SK-N-SH treated with all-trans-retinoic acid at 6 μM for 48 hours (cell line): Measurements from ENCODE around the gene OXCT1.
A peak's percentile ranks its signal among the peaks of the same experiment; 100 is the strongest.

Experiments used
- ATAC-seq: fragments of 200-7000 bp; cut with Tn5 transposase; 3 replicates; pipeline ENCODE4 v1.9.1; 2020; ENCODE audit warnings: mild to moderate bottlenecking, moderate library complexity
- ARNTL ChIP-seq: fragments of 450-650 bp; formaldehyde crosslinking; IDR thresholded peaks from 2 replicates; pipeline ENCODE4 v1.5.0; 2020; ENCODE audit warnings: low read depth, mild to moderate bottlenecking, moderate library complexity, borderline replicate concordance
- BACH2 ChIP-seq: fragments of 250-450 bp; sonication (Bioruptor Pico); IDR thresholded peaks from 2 replicates; pipeline ENCODE4 v1.9.0; 2021; ENCODE audit warnings: mild to moderate bottlenecking, borderline replicate concordance
- CSDC2 ChIP-seq: fragments of 250-450 bp; sonication (Bioruptor Pico); IDR thresholded peaks from 2 replicates; pipeline ENCODE4 v1.5.0; 2020; ENCODE audit warnings: mild to moderate bottlenecking, moderate library complexity
- CSRNP3 ChIP-seq: fragments of 250-450 bp; sonication (Bioruptor Pico); IDR thresholded peaks from 2 replicates; pipeline ENCODE4 v1.5.1; 2021; ENCODE audit warnings: mild to moderate bottlenecking, moderate library complexity
- ESRRG ChIP-seq: fragments of 250-450 bp; sonication (Bioruptor Pico); IDR thresholded peaks from 2 replicates; pipeline ENCODE4 v1.6.1; 2021; ENCODE audit warnings: mild to moderate bottlenecking
- GLIS3 ChIP-seq: fragments of 250-450 bp; sonication (Bioruptor Pico); IDR thresholded peaks from 2 replicates; pipeline ENCODE4 v1.5.0; 2020; ENCODE audit warnings: mild to moderate bottlenecking, moderate library complexity
- ISL1 ChIP-seq: fragments of 250-450 bp; sonication (Bioruptor Pico); IDR thresholded peaks from 2 replicates; pipeline ENCODE4 v2.1.2; 2022; ENCODE audit warnings: mild to moderate bottlenecking, moderate library complexity
- OSR1 ChIP-seq: fragments of 250-450 bp; sonication (Bioruptor Pico); IDR thresholded peaks from 2 replicates; pipeline ENCODE4 v1.8.0; 2022; ENCODE audit warnings: moderate library complexity, mild to moderate bottlenecking, inconsistent platforms
- PATZ1 ChIP-seq: fragments of 250-450 bp; sonication (Bioruptor Pico); IDR thresholded peaks from 2 replicates; pipeline ENCODE4 v1.8.0; 2020; ENCODE audit warnings: mild to moderate bottlenecking, moderate library complexity, borderline replicate concordance
- PPARA ChIP-seq: fragments of 250-450 bp; sonication (Bioruptor Pico); IDR thresholded peaks from 2 replicates; pipeline ENCODE4 v1.5.0; 2020; ENCODE audit warnings: mild to moderate bottlenecking, borderline replicate concordance
- RARB ChIP-seq: fragments of 250-450 bp; sonication (Bioruptor Pico); IDR thresholded peaks from 2 replicates; pipeline ENCODE4 v1.8.0; 2021; ENCODE audit warnings: mild to moderate bottlenecking, moderate library complexity
- SNAI2 ChIP-seq: fragments of 250-450 bp; sonication (Bioruptor Pico); IDR thresholded peaks from 2 replicates; pipeline ENCODE4 v1.5.0; 2020; ENCODE audit warnings: mild to moderate bottlenecking, moderate library complexity
- TCF4 ChIP-seq: fragments of 250-450 bp; sonication (Bioruptor Pico); IDR thresholded peaks from 2 replicates; pipeline ENCODE4 v1.8.0; 2021; ENCODE audit warnings: mild to moderate bottlenecking, moderate library complexity, borderline replicate concordance
- TOX ChIP-seq: fragments of 250-450 bp; sonication (Bioruptor Pico); IDR thresholded peaks from 2 replicates; pipeline ENCODE4 v1.8.0; 2021; ENCODE audit warnings: mild to moderate bottlenecking, moderate library complexity, borderline replicate concordance
- TSHZ2 ChIP-seq: fragments of 250-450 bp; sonication (Bioruptor Pico); IDR thresholded peaks from 2 replicates; pipeline ENCODE4 v1.5.0; 2020; ENCODE audit warnings: mild to moderate bottlenecking, moderate library complexity
- ZC3H10 ChIP-seq: fragments of 250-450 bp; sonication (Bioruptor Pico); IDR thresholded peaks from 2 replicates; pipeline ENCODE4 v1.5.1; 2021; ENCODE audit warnings: mild to moderate bottlenecking, moderate library complexity
- ZFP3 ChIP-seq: fragments of 250-450 bp; sonication (Bioruptor Pico); IDR thresholded peaks from 2 replicates; pipeline ENCODE4 v1.5.0; 2020; ENCODE audit warnings: mild to moderate bottlenecking, moderate library complexity
- ZFP30 ChIP-seq: fragments of 450-650 bp; formaldehyde crosslinking; IDR thresholded peaks from 2 replicates; pipeline ENCODE4 v1.5.0; 2022; ENCODE audit warnings: mild to moderate bottlenecking, moderate library complexity
- ZNF565 ChIP-seq: fragments of 450-650 bp; formaldehyde crosslinking; conservative IDR thresholded peaks from 2 replicates; pipeline ENCODE4 v1.5.0; 2020; ENCODE audit warnings: low read depth, mild to moderate bottlenecking, moderate library complexity
- ZNF70 ChIP-seq: fragments of 450-650 bp; formaldehyde crosslinking; IDR thresholded peaks from 2 replicates; pipeline ENCODE4 v1.5.0; 2020; ENCODE audit warnings: mild to moderate bottlenecking, moderate library complexity
- ZNF8 ChIP-seq: fragments of 450-650 bp; formaldehyde crosslinking; IDR thresholded peaks from 2 replicates; pipeline ENCODE4 v1.5.0; 2020; ENCODE audit warnings: mild to moderate bottlenecking, moderate library complexity
- TF ChIP-seq, protein P1 (sequence below): fragments of 250-450 bp; sonication (Bioruptor Pico); IDR thresholded peaks from 2 replicates; pipeline ENCODE4 v1.8.0; 2021; ENCODE audit warnings: low read depth, mild to moderate bottlenecking, moderate library complexity, borderline replicate concordance
- TF ChIP-seq, protein P2 (sequence below): fragments of 250-450 bp; sonication (Bioruptor Pico); IDR thresholded peaks from 2 replicates; pipeline ENCODE4 v1.5.1; 2020; ENCODE audit warnings: low read depth, mild to moderate bottlenecking, moderate library complexity

The OXCT1 gene

DNA sequence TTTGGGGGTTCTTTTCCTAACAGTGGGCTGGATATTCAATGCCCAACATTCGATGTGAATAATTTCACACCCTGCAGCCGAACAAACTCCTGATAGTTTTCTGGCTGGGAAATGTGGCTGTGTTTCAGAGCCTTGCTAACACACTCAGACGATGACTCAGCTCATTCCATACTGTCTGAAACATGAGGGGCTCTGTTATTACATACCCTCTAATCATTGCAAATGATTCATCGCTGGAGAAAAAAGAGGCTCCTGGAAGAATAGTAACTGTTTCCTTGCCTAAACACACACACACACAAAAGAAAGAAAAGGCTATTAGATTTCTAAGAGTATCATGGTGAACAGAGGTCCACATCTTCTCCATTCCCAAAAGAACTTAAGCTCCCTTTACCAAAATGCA is 75.8 kb downstream of the OXCT1 start:
- 0 out of 2 replicates have a peak, but pooled peaks have one; percentile 43 for TF ChIP-seq PATZ1 (CRISPR knock-in tag)
- no peak for TF ChIP-seq TSHZ2 (CRISPR knock-in tag)
- no peak for TF ChIP-seq GLIS3 (CRISPR knock-in tag)
- no peak; the same call in 1 of the 2 replicates for TF ChIP-seq BACH2
- TF ChIP-seq ISL1 (CRISPR knock-in tag) = peak; percentile 52
- no peak for TF ChIP-seq ARNTL (CRISPR knock-in tag)
- TF ChIP-seq TCF4 (CRISPR knock-in tag) = no peak
- no peak for TF ChIP-seq ZC3H10
- TF ChIP-seq, protein P1, sequence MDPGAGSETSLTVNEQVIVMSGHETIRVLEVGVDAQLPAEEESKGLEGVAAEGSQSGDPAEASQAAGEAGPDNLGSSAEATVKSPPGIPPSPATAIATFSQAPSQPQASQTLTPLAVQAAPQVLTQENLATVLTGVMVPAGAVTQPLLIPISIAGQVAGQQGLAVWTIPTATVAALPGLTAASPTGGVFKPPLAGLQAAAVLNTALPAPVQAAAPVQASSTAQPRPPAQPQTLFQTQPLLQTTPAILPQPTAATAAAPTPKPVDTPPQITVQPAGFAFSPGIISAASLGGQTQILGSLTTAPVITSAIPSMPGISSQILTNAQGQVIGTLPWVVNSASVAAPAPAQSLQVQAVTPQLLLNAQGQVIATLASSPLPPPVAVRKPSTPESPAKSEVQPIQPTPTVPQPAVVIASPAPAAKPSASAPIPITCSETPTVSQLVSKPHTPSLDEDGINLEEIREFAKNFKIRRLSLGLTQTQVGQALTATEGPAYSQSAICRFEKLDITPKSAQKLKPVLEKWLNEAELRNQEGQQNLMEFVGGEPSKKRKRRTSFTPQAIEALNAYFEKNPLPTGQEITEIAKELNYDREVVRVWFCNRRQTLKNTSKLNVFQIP (CRISPR knock-in tag) = no peak
- no peak for TF ChIP-seq SNAI2 (CRISPR knock-in tag)
- TF ChIP-seq RARB (CRISPR knock-in tag) = no peak
- TF ChIP-seq PPARA = no peak
- no peak for TF ChIP-seq ZNF70 (CRISPR knock-in tag)
- no peak for TF ChIP-seq TOX (CRISPR knock-in tag)
- TF ChIP-seq ESRRG (CRISPR knock-in tag) = no peak
- no peak for TF ChIP-seq CSRNP3 (CRISPR knock-in tag)
- TF ChIP-seq ZNF8 (CRISPR knock-in tag) = no peak
- no peak for TF ChIP-seq ZNF565 (CRISPR knock-in tag)
- TF ChIP-seq ZFP3 (CRISPR knock-in tag) = no peak
- TF ChIP-seq CSDC2 (CRISPR knock-in tag) = no peak
- no peak for TF ChIP-seq OSR1 (CRISPR knock-in tag)
- TF ChIP-seq, protein P2, sequence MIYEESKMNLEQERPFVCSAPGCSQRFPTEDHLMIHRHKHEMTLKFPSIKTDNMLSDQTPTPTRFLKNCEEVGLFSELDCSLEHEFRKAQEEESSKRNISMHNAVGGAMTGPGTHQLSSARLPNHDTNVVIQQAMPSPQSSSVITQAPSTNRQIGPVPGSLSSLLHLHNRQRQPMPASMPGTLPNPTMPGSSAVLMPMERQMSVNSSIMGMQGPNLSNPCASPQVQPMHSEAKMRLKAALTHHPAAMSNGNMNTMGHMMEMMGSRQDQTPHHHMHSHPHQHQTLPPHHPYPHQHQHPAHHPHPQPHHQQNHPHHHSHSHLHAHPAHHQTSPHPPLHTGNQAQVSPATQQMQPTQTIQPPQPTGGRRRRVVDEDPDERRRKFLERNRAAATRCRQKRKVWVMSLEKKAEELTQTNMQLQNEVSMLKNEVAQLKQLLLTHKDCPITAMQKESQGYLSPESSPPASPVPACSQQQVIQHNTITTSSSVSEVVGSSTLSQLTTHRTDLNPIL (CRISPR knock-in tag) = peak; percentile 36; the same call in 1 of the 2 replicates
- TF ChIP-seq ZFP30 = no peak
- peak; percentile 89 for ATAC-seq

DNA sequence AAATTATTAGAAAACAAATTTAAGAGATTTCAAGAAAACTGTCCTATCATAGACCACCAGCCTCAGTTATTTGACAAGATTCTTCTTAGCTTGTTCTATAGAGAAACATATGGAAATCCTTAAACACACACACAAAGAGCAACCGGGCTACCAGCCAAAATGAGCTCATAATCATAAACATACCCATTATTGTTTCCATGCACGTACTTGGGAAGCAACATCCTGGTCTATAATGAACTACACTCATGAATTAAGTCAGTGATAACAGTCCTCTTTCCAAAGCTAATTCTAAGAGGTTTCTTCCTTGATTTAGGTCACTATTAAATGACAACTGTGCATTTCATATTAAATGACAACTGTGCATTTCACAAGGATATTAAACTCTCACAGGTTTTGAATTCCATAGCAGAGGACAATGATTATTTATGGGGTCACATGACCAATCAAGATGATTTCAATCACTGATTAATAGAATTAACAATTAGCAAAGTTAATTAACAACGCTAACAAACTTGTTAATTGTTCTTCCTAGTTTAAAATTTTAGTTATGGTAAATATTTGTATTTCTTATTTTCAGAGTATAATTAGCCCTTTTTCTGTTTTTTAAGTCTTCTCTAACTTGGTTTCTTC is 77.0 kb downstream of the OXCT1 start:
- TF ChIP-seq PPARA (no peak), TSHZ2 (CRISPR knock-in tag) (peak; percentile 94), ZC3H10 (no peak), ZFP3 (CRISPR knock-in tag) (0 out of 2 replicates have a peak, but pooled peaks have one; percentile 46), CSRNP3 (CRISPR knock-in tag) (peak; percentile 79; the same call in 1 of the 2 replicates), TCF4 (CRISPR knock-in tag) (peak; percentile 94), ISL1 (CRISPR knock-in tag) (peak; percentile 63), CSDC2 (CRISPR knock-in tag) (no peak), ARNTL (CRISPR knock-in tag) (no peak), GLIS3 (CRISPR knock-in tag) (peak; percentile 15; the same call in 1 of the 2 replicates)
- TF ChIP-seq, protein P2 (CRISPR knock-in tag) = 0 out of 2 replicates have a peak, but pooled peaks have one; percentile 63
- peak; percentile 41 for ATAC-seq
